OCI-LY7 (cell line): ENCODE data around the gene KIRREL3. TPM values are rescaled to one million over a fixed set of nuclear protein-coding genes. Genes with fewer than 3 reads are reported as not detected.

Experiments
- BruUV-seq: library from RNA; stranded (reverse); fragments of 400-500 nt; replicated peaks from 2 replicates; lab custom pipeline; 2021; lab: Mats Ljungman, UMichigan
- CTCF ChIA-PET: fragments of 300-600 bp; sonication (Branson Sonifier 250); formaldehyde crosslinking; loops from one replicate; lab custom pipeline; 2022; ENCODE audit warnings: antibody characterized with exemption; ENCODE audit not compliant: unreplicated experiment; lab: Charles Lee
- POLR2A ChIA-PET: fragments of 300-600 bp; sonication (Branson Sonifier 250); formaldehyde crosslinking; loops from one replicate; lab custom pipeline; 2022; ENCODE audit warnings: antibody characterized with exemption; lab: Charles Lee
- DNase-seq: peaks from one replicate; pipeline ENCODE4 v3.0.0-alpha.2; 2015; ENCODE audit warnings: low spot score
- H2AFZ ChIP-seq: fragments of 200-600 bp; sonication (generic), shearing (Covaris generic); 2 replicates; pipeline ENCODE4 v1.6.1; 2014; ENCODE audit warnings: mild to moderate bottlenecking, antibody characterized with exemption, low read length, moderate library complexity
- H3K27ac ChIP-seq: fragments of 200-600 bp; sonication (generic); 2 replicates; pipeline ENCODE4 v1.5.1; 2014; ENCODE audit warnings: mixed run types, low read depth, mild to moderate bottlenecking, moderate library complexity, low read length, inconsistent platforms; ENCODE audit not compliant: poor library complexity, severe bottlenecking
- H3K36me3 ChIP-seq: fragments of 200-600 bp; sonication (generic); 2 replicates; pipeline ENCODE4 v1.6.1; 2014; ENCODE audit warnings: mild to moderate bottlenecking, antibody characterized with exemption, low read length, moderate library complexity, mixed read lengths; ENCODE audit not compliant: insufficient read depth
- H3K4me1 ChIP-seq: fragments of 200-600 bp; sonication (generic); 2 replicates; pipeline ENCODE4 v1.5.1; 2014; ENCODE audit warnings: mild to moderate bottlenecking, low read length; ENCODE audit not compliant: insufficient read depth, poor library complexity, severe bottlenecking
- H3K4me2 ChIP-seq: fragments of 200-600 bp; sonication (generic); 2 replicates; pipeline ENCODE4 v1.6.1; 2014; ENCODE audit warnings: mild to moderate bottlenecking, low read length
- H3K4me3 ChIP-seq: fragments of 200-600 bp; sonication (generic); 2 replicates; pipeline ENCODE4 v1.5.1; 2014; ENCODE audit warnings: mild to moderate bottlenecking, low read depth, low read length; ENCODE audit not compliant: poor library complexity, severe bottlenecking
- H3K79me2 ChIP-seq: fragments of 200-600 bp; sonication (generic); 2 replicates; pipeline ENCODE4 v1.6.1; 2016; ENCODE audit warnings: low read depth, mild to moderate bottlenecking, low read length, moderate library complexity, mixed read lengths; ENCODE audit not compliant: insufficient read depth
- H3K9me2 ChIP-seq: fragments of 200-600 bp; sonication (generic); 2 replicates; pipeline ENCODE4 v1.6.1; 2016; ENCODE audit warnings: mild to moderate bottlenecking, low read length, mixed read lengths; ENCODE audit not compliant: insufficient read depth
- H3K9me3 ChIP-seq: fragments of 200-600 bp; sonication (generic); 2 replicates; pipeline ENCODE4 v1.6.1; 2014; ENCODE audit warnings: mild to moderate bottlenecking, mixed run types, low read length, mixed read lengths
- H4K20me1 ChIP-seq: fragments of 200-600 bp; sonication (generic); 2 replicates; pipeline ENCODE4 v1.6.1; 2014; ENCODE audit warnings: mild to moderate bottlenecking, antibody characterized with exemption, low read length, moderate library complexity, mixed read lengths; ENCODE audit not compliant: insufficient read depth
- CTCF ChIP-seq: fragments of 200-600 bp; sonication (generic); conservative IDR thresholded peaks from 2 replicates; pipeline ENCODE4 v1.5.1; 2014; ENCODE audit warnings: mild to moderate bottlenecking, antibody characterized with exemption, low read length, moderate library complexity, mixed read lengths
- EZH2phosphoT487 ChIP-seq: fragments of 200-600 bp; sonication (generic); IDR thresholded peaks from 2 replicates; pipeline ENCODE4 v1.6.1; 2018; ENCODE audit warnings: low read depth, borderline replicate concordance, mild to moderate bottlenecking, mixed run types, antibody characterized with exemption, low read length, moderate library complexity, mixed read lengths
- intact Hi-C: fragments of 100-400 bp; cut with micrococcal nuclease; formaldehyde crosslinking; loops from one replicate; pipeline ENCODE4 v1.10.0; 2022; ENCODE audit not compliant: unreplicated experiment
- total RNA-seq, 2 experiments: library from RNA; depleted of rRNA in 1 of 2; stranded (reverse); fragments of >200 nt in 1 of 2; shearing (Covaris generic) in 1 of 2; gene quantifications; 2 replicates each; pipeline ENCODE4 v1.2.3, GENCODE V29; 2014 to 2022

The KIRREL3 gene
- total RNA-seq, 2 experiments from 2014 or later = not detected

GRCh38 chr11:126647735-126648134 lies 352.8 kb downstream of the KIRREL3 start:
- BruUV-seq = no TSS peak
- Histone ChIP-seq H3K9me3 (no peaks in the 10 kb centered on the region), H3K36me3 (no peaks in the 10 kb centered on the region), H3K4me2 (no peak overlapping the region), H3K27ac (no peak overlapping the region), H4K20me1 (no peaks in the 10 kb centered on the region), H3K79me2 (no peaks in the 10 kb centered on the region), H3K9me2 (no peaks in the 10 kb centered on the region), H3K4me1 (no peaks in the 10 kb centered on the region), H3K4me3 (no peak overlapping the region), H2AFZ (no peak overlapping the region)
- DNase-seq = no peak
- ChIA-PET CTCF (no interaction called here), POLR2A (interaction anchor here (0.6 kb wide), 1 partner anchor 761 kb away, joined by 4 read pairs; no protein-coding TSS in a partner anchor)
- TF ChIP-seq CTCF = no peak
- TF ChIP-seq EZH2phosphoT487 = no peak
- intact Hi-C loops = no loop called here

- H3K4me3 ChIP-seq = no peak overlapping the region
- H3K79me2 ChIP-seq = no peaks in the 10 kb centered on the region
- DNase-seq = no peak
- no peaks in the 10 kb centered on the region for H3K4me1 ChIP-seq
- H3K4me2 ChIP-seq = no peak overlapping the region
- H3K9me2 ChIP-seq = no peaks in the 10 kb centered on the region
- TF ChIP-seq EZH2phosphoT487 = no peak
- TF ChIP-seq CTCF = no peak
- H4K20me1 ChIP-seq = no peaks in the 10 kb centered on the region
- H3K9me3 ChIP-seq = no peaks in the 10 kb centered on the region
- BruUV-seq = no TSS peak
- POLR2A ChIA-PET = interaction anchor here (0.6 kb wide), 1 partner anchor 760 kb away, joined by 4 read pairs; no protein-coding TSS in a partner anchor
- CTCF ChIA-PET = no interaction called here
- H3K27ac ChIP-seq = no peak overlapping the region
- H3K36me3 ChIP-seq = no peaks in the 10 kb centered on the region
- H2AFZ ChIP-seq = no peak overlapping the region
- intact Hi-C loops = no loop called here
Observed at GRCh38 chr11:126646701-126647557, 353.6 kb downstream of the KIRREL3 start.

GRCh38 chr11:126645186-126645585 lies 355.4 kb downstream of the KIRREL3 start:
- no peaks in the 10 kb centered on the region for H3K36me3 ChIP-seq
- no peak overlapping the region for H2AFZ ChIP-seq
- H3K79me2 ChIP-seq = no peaks in the 10 kb centered on the region
- no peaks in the 10 kb centered on the region for H3K4me1 ChIP-seq
- no TSS peak for BruUV-seq
- no peak overlapping the region for H3K4me2 ChIP-seq
- H3K4me3 ChIP-seq = no peak overlapping the region
- no peak overlapping the region for H3K27ac ChIP-seq
- intact Hi-C loops = no loop called here
- no peaks in the 10 kb centered on the region for H4K20me1 ChIP-seq
- no peaks in the 10 kb centered on the region for H3K9me2 ChIP-seq
- no peak for TF ChIP-seq CTCF
- TF ChIP-seq EZH2phosphoT487 = no peak
- no peaks in the 10 kb centered on the region for H3K9me3 ChIP-seq
- POLR2A ChIA-PET = no interaction called here
- no peak for DNase-seq
- CTCF ChIA-PET = no interaction called here
